Fibroblast of the conjunctiva (primary cell): ENCODE results near the gene VMP1.
A peak's percentile ranks its signal among the peaks of the same experiment; 100 is the strongest.

Experiments used
- DNase-seq: peaks from one replicate; pipeline ENCODE4 v3.0.0-alpha.2; 2010; ENCODE audit warnings: low read depth

The VMP1 gene

DNA sequence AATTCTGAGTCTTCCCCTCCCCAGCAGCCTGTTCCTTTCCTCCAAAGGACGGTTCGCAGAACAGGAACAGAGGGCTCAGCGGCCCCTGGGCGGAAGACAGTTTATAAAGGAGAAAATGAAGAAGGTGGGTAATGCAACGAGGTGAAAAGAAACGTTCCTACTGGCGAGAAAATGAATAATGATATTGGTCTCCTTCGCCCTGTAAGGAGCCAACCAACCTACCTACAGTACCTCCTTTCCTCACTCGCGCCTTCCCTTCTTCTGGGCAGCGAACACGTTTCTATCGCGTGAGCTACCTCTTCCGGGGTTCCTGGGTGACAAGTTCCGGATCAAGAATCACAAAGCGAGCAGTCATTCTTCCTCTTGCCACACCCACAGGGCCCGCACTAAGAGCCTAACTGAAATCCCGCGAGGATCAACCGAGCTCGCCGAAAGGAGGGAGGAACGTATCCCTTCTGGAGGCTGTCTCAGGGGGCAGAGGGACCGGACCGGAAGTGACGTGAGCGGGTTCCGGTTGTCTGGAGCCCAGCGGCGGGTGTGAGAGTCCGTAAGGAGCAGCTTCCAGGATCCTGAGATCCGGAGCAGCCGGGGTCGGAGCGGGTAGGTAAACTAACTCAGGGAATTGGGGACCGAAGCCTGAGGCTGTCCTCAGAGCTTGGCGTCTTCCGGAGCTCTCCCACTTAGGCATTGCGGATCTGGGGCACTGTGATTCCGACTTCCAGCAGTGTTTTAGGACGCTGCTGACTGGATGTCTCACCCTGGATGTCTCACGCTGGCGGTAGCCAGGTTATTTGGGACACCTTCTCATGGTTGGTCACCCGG, at the start of gene VMP1, which contains the start of gene PTRH2:
Gene VMP1 (plus strand): TSS at position 506 of the 822 bp plus-strand sequence. CDS start 23,793 bp downstream, outside the sequence.
Gene PTRH2 (minus strand): TSS at position 282 of the 822 bp plus-strand sequence. CDS start 9,452 bp downstream, outside the sequence.
- peak; percentile 99 for DNase-seq

DNA sequence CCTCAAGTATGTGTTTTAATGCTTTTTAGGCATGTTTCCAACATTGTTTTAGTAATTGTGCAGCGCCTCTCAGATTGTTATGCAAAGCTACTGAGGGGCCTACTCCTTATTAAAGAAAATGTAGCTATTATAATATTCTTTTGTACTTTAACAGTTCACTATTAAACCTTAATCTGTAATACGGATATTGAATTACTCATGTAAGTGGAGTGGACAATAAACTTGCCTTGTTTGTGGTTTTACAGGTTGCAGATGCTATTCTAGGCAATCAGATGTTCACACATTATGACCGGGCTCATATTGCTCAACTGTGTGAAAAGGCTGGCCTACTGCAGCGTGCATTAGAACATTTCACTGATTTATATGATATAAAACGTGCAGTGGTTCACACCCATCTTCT, 41.2 kb upstream of the VMP1 start:
- no peak for DNase-seq

- peak; percentile 75 for DNase-seq
Measured at GRCh38 chr17:59668816-59669215, 38.6 kb upstream of the VMP1 start.

- DNase-seq: no peak
Measured at GRCh38 chr17:59669411-59669810, 38.0 kb upstream of the VMP1 start.

DNA sequence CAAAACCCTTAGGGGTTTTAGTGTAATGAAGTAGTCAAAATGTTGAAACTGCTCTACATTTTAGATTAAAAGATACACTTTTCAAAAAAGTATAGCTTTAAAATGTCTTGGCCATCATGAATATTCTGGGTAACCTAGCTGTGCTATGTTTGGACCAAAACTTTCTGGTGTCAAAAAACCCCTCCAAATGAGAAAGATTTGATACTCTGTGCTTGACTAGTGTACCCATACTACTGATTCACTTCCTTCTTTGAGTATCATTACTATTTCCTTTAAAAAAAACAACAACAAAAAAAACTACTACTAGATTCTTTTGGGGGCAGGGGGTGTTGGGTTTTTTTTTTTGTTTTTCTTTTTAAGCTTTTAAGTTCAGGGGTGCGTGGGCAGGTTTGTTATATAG, 37.5 kb upstream of the VMP1 start:
- no peak for DNase-seq

DNA sequence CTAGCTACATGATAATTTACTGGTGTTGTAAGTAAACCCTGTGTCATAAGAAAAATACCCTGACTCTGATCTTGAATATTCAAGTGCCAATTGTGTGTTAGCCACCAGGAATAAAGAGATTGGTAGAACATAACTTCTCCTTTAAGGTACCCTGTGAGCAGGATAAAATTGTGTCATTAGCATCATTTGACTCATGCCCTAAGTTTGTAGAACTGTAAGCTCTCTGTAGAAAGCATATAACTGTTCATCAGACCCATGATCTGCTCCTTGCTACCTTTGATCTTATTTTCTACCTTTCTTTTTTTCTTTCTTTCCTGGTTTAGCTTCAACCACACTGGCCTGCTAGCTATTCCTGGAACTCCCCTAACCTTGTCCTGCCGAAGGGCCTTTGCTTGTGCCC, 36.1 kb upstream of the VMP1 start:
- DNase-seq: no peak

GRCh38 chr17:59675231-59675630, 32.2 kb upstream of the VMP1 start:
- no peak for DNase-seq

GRCh38 chr17:59676716-59677115, 30.7 kb upstream of the VMP1 start:
- DNase-seq: no peak

- DNase-seq: no peak
Measured at GRCh38 chr17:59678918-59679317, 28.5 kb upstream of the VMP1 start.

- DNase-seq: no peak
Measured at GRCh38 chr17:59680314-59680713, 27.1 kb upstream of the VMP1 start.

GRCh38 chr17:59683283-59683682, 24.2 kb upstream of the VMP1 start:
- no peak for DNase-seq

- no peak for DNase-seq
Measured at GRCh38 chr17:59684967-59685366, 22.5 kb upstream of the VMP1 start.

DNA sequence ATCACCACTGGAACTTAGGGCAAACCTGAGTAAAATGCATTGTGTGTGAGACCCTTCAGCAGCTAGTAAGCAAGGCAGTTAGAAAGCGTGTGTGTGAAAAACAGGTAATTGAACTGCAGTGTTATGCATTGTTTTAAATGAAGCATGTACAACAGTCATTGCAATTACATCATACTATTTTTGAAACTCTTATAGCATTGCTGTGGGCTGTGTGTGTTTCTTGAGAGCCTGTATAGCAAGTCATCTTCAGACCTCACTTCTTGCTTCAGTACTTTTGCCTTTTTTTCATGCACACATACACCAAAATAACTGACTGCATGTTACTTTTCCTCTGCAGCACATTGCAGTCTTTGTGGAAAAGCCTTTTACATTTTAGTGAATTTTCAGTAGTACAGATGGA, 19.4 kb upstream of the VMP1 start:
- DNase-seq: no peak

DNA sequence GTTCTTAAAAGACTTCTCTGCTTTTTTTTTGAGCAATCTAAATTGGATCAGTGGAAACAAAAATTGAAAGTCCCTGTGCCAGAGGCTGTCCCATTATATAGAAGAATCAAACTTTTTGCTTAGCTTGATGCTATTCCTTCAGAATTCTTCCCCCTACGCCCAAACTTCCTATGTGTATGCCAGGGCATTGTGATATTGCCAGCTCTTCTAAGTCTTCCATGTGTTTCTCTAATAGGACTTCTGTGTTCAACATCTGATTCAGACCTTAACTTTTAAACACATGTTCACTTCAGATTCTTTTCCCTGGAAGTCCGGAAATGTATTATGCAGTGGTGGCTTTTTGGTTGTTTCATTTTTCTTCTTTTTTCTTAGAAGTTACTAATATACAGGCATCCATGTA, 19.0 kb upstream of the VMP1 start:
- no peak for DNase-seq

GRCh38 chr17:59693582-59693981, 13.9 kb upstream of the VMP1 start:
- DNase-seq: no peak

GRCh38 chr17:59694344-59694743, 13.1 kb upstream of the VMP1 start:
- DNase-seq: no peak

DNA sequence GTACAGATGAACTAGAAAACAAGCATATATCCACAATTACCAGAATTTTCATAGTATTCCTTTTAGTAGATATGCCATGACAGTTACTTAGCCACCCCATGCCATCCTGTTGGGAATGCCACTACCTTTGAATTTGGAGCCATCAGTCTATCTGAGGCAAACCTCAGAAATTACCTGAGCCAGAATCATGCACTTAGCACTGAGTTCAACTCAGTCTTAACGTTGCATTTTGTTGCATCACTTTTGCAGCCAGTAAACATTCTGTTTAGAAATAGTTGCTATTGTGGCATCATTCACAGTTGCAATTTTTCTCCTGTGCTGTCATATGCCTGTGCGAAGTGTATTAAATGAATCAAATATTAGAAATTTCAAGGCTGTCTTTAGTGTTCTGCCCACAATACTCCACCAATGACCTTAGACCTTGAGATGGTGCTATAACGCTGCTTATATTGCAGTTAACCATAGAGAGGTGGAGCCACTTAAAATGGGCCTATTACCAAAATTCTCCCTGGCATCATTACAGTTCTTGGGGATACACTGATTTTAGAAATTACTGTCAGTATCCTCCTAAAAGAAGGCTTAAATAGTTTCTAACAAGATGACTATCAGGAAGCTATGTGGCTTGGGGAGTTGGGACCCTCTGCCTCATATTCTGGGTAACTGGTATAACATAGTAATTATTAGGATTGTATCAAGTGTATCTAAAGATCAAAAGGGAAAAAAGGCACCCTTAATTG, 11.3 kb upstream of the VMP1 start:
- DNase-seq: peak; percentile 53

DNA sequence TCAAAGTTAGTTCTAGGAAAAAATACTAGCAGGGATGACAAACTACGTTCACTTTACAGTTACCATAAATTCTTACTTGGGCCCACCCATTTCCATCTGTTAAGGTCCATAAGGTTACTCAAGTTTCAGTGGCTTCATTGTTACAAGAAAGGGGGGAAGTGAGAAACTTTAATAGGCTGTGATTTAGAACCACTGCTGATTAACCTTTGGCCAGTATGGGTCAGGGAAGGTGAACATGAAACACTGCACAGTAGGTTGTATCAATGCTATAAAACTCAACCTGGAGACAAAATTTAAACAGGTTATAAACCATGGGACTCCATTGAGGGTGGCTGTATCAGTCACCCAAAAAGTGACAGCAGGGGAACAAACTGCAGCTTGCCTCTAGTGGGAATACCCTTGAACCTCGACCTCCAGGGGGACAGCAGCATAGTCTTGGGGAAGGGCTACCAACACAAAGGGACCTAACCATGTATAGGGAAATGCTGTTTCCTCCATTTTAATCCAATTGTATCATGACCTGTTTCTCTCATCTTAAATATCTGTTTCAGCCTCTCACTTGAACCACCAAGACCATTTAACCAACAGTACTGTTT, 10.7 kb upstream of the VMP1 start:
- DNase-seq: no peak

- DNase-seq: no peak
Measured at GRCh38 chr17:59698143-59698542, 9.3 kb upstream of the VMP1 start.

DNA sequence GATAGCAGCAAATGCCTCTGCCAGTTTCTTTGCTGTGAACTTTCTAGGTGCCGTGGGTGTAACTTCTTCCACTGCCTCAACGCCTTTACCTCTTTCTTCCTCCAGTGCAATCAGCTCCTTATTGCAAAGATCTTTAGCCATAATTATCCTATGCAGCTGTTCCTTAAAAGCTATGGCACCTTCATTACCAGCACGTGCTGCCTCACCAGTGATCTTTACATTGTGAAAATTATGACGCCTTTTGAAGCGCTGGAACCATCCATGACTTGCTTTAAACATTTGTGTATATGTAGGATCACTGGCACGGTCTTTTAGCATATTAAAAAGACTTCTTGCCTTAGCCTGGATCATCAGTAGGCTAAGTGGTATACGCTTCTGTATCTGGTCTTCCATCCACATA, 8.2 kb upstream of the VMP1 start:
- no peak for DNase-seq

GRCh38 chr17:59699786-59700185, 7.7 kb upstream of the VMP1 start:
- DNase-seq: no peak

GRCh38 chr17:59702304-59702703, 5.2 kb upstream of the VMP1 start:
- DNase-seq: no peak

DNA sequence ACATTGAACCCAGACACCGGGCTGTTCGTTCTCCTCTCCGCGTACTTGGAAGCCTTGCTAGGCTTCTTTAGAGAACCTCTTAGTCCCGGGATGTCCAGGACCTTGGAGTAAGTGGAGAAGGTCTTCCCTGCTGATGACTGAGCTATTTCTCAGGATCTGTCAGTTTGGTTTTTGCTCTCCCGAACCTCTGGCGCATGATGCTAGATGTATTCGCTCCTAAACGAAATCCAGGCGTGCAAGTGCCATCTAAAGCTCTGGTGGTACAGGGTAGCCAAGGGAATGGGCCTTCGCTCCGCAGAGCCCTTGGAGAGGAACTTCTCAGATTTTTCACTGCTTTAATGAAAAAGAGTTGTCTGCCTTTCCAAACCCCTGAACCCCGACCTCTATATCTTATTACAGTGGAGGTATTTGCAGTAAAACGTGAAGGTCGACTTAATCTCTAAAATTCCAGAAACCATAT, 547 bp downstream of the VMP1 start:
- no peak for DNase-seq
